Neural progenitor cell (in vitro differentiated cells): ENCODE results near the gene SCUBE2. TPM values are rescaled to one million over a fixed set of nuclear protein-coding genes. Genes with fewer than 3 reads are reported as not detected.
"Not testable (repeated sequence)": the region's sequence is repeated elsewhere in the genome, so short reads cannot be mapped to it uniquely, and the experiment has no call there.

Experiments
- DNase-seq: peaks from one replicate; pipeline ENCODE4 v3.0.0-alpha.2; 2016; ENCODE audit warnings: low spot score
- H2AFZ ChIP-seq: fragments of 200-600 bp; sonication (generic); replicated peaks from 2 replicates; pipeline ENCODE4 v1.6.1; 2016; ENCODE audit warnings: antibody characterized with exemption
- H3F3A ChIP-seq: fragments of 200-600 bp; sonication (generic); 2 replicates; pipeline ENCODE4 v1.6.1; 2016; ENCODE audit warnings: antibody characterized with exemption, low read depth
- H3K27ac ChIP-seq: fragments of 200-600 bp; sonication (generic); 2 replicates; pipeline ENCODE4 v1.5.1; 2016; ENCODE audit warnings: mild to moderate bottlenecking
- H3K27me3 ChIP-seq: fragments of 200-600 bp; sonication (generic); 2 replicates; pipeline ENCODE4 v1.6.1; 2016; ENCODE audit warnings: mild to moderate bottlenecking, moderate library complexity
- H3K36me3 ChIP-seq: fragments of 200-600 bp; sonication (generic); 2 replicates; pipeline ENCODE4 v1.5.1; 2016
- H3K4me1 ChIP-seq: fragments of 200-600 bp; sonication (generic); 2 replicates; pipeline ENCODE4 v1.6.1; 2016; ENCODE audit warnings: mixed run types
- H3K4me2 ChIP-seq: fragments of 200-600 bp; sonication (generic); 2 replicates; pipeline ENCODE4 v1.6.1; 2016
- H3K4me3 ChIP-seq: fragments of 200-600 bp; sonication (generic); 2 replicates; pipeline ENCODE4 v1.5.1; 2016
- H3K79me2 ChIP-seq: fragments of 200-600 bp; sonication (generic); 2 replicates; pipeline ENCODE4 v1.6.1; 2016; ENCODE audit warnings: low read depth
- H3K9ac ChIP-seq: fragments of 200-600 bp; sonication (generic); 2 replicates; pipeline ENCODE4 v1.6.1; 2016
- H3K9me3 ChIP-seq: fragments of 200-600 bp; sonication (generic); 2 replicates; pipeline ENCODE4 v1.5.1; 2016; ENCODE audit warnings: low read depth
- H4K20me1 ChIP-seq: fragments of 200-600 bp; sonication (generic); 2 replicates; pipeline ENCODE4 v1.6.1; 2016; ENCODE audit warnings: low read depth
- H3K27ac Mint-ChIP-seq: 3 replicates; pipeline ENCODE4 v1.8.0; 2021; ENCODE audit warnings: mixed read lengths
- H3K27me3 Mint-ChIP-seq: 2 replicates; pipeline ENCODE4 v1.8.0; 2022; ENCODE audit warnings: low read depth, mild to moderate bottlenecking, inconsistent platforms, moderate library complexity, mixed read lengths; ENCODE audit not compliant: insufficient read depth
- H3K36me3 Mint-ChIP-seq: 3 replicates; pipeline ENCODE4 v1.8.0; 2021; ENCODE audit warnings: mixed read lengths
- H3K4me1 Mint-ChIP-seq: 3 replicates; pipeline ENCODE4 v1.8.0; 2021; ENCODE audit warnings: mixed read lengths
- H3K4me3 Mint-ChIP-seq: 3 replicates; pipeline ENCODE4 v1.8.0; 2021; ENCODE audit warnings: mild to moderate bottlenecking, moderate library complexity, mixed read lengths
- H3K9me3 Mint-ChIP-seq: 3 replicates; pipeline ENCODE4 v1.8.0; 2020; ENCODE audit warnings: mixed read lengths
- EZH2 ChIP-seq: fragments of 200-600 bp; sonication (generic); IDR thresholded peaks from 2 replicates; pipeline ENCODE4 v1.6.1; 2017; ENCODE audit warnings: antibody characterized with exemption, mild to moderate bottlenecking, moderate library complexity
- EZH2phosphoT487 ChIP-seq: fragments of 200-600 bp; sonication (generic); IDR thresholded peaks from 2 replicates; pipeline ENCODE4 v1.6.1; 2017; ENCODE audit warnings: antibody characterized with exemption
- total RNA-seq: library from RNA; depleted of rRNA; stranded (reverse); fragments of >200 nt; gene quantifications from 2 replicates; pipeline ENCODE4 v1.2.3, GENCODE V29; 2015; ENCODE audit warnings: low replicate concordance
- TF ChIP-seq, protein P1 (sequence below): fragments of 200-600 bp; sonication (generic); IDR thresholded peaks from 2 replicates; pipeline ENCODE4 v1.5.1; 2017; ENCODE audit warnings: antibody characterized with exemption, mild to moderate bottlenecking

The SCUBE2 gene
- total RNA-seq, 1 donor from 2014 or later = 42.1 TPM

DNA sequence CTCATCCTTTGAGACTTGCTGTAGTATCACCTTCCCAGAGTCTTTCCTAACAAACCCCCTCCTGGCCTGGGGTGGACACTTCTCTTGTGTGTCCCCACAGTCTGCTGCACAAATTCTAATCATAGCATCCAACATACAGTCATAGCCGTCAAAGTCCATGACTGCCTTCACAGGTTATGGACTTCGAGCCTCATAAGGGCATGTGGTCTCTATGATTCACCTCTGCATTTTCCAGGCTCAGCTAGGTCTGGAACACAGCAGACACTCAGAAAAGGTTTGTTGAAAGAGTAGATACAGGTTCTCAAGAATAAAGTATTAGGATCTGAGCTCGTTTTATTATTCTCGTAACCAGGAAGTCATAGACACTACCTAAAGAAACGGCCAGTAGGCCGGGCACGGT, 13.2 kb upstream of the SCUBE2 start:
- DNase-seq = no peak
- no peak overlapping the region for H3K4me3 Mint-ChIP-seq
- H3K9me3 ChIP-seq = no peaks in the 10 kb centered on the region
- H3F3A ChIP-seq = peaks cover 8% of the 10 kb centered on the region
- H3K9me3 Mint-ChIP-seq = no peaks in the 10 kb centered on the region
- no peaks in the 10 kb centered on the region for H3K27me3 ChIP-seq
- H3K4me1 Mint-ChIP-seq = peaks cover 6% of the 10 kb centered on the region
- no peaks in the 10 kb centered on the region for H3K79me2 ChIP-seq
- no peaks in the 10 kb centered on the region for H3K36me3 Mint-ChIP-seq
- no peak overlapping the region for H3K4me3 ChIP-seq
- no peaks in the 10 kb centered on the region for H4K20me1 ChIP-seq
- H3K27ac Mint-ChIP-seq = no peak overlapping the region
- no peak overlapping the region for H3K9ac ChIP-seq
- no peak overlapping the region for H3K27ac ChIP-seq
- peaks cover 13% of the 10 kb centered on the region for H3K4me1 ChIP-seq
- TF ChIP-seq, protein P1, sequence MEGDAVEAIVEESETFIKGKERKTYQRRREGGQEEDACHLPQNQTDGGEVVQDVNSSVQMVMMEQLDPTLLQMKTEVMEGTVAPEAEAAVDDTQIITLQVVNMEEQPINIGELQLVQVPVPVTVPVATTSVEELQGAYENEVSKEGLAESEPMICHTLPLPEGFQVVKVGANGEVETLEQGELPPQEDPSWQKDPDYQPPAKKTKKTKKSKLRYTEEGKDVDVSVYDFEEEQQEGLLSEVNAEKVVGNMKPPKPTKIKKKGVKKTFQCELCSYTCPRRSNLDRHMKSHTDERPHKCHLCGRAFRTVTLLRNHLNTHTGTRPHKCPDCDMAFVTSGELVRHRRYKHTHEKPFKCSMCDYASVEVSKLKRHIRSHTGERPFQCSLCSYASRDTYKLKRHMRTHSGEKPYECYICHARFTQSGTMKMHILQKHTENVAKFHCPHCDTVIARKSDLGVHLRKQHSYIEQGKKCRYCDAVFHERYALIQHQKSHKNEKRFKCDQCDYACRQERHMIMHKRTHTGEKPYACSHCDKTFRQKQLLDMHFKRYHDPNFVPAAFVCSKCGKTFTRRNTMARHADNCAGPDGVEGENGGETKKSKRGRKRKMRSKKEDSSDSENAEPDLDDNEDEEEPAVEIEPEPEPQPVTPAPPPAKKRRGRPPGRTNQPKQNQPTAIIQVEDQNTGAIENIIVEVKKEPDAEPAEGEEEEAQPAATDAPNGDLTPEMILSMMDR = no peak
- H3K36me3 ChIP-seq = no peaks in the 10 kb centered on the region
- H2AFZ ChIP-seq = no peak overlapping the region
- H3K4me2 ChIP-seq = no peak overlapping the region
- H3K27me3 Mint-ChIP-seq = peaks cover 3% of the 10 kb centered on the region

DNA sequence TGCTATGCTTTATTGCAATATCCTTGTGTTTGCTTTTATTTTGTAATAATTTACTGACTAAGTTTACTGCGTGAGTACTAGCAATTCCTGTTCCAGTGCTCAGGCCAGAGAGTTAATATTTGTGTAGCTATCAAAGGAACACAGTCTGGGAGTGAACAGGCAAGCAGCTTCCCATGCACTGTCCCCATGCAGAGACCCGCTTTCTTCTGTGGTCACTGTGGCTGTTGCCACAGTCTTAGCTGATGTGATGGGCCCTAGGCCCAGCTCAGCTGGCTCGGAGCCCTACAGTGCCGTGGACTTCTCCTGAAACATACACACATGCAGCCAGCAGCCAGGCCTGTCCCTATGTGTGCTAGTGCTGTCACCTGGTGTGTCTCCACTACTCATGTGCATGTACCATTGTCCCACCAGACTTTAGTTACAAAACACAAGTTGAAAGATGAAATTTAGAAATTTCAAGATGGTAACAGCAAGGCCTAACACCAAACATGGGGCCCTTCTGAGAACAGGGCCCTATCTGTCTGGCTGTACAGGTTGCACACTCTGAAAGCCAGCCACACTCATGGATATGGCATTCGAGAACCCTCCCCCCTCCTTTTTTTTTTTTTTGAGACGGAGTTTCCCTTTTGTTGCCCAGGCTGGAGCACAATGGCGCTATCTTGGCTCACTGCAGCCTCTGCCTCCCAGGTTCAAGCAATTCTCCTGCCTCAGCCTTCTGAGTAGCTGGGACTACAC, 12.3 kb upstream of the SCUBE2 start:
- Histone ChIP-seq H4K20me1 (no peaks in the 10 kb centered on the region), H3K4me2 (no peak overlapping the region), H3K79me2 (no peaks in the 10 kb centered on the region), H3K4me3 (no peak overlapping the region), H3F3A (no peaks in the 10 kb centered on the region), H3K4me1 (peaks cover 7% of the 10 kb centered on the region), H3K9ac (no peak overlapping the region), H2AFZ (no peak overlapping the region), H3K27ac (no peak overlapping the region), H3K36me3 (no peaks in the 10 kb centered on the region), H3K27me3 (no peaks in the 10 kb centered on the region), H3K9me3 (no peaks in the 10 kb centered on the region)
- DNase-seq = no peak
- TF ChIP-seq, protein P1 = no peak
- TF ChIP-seq EZH2phosphoT487 = no peak
- no peak for TF ChIP-seq EZH2
- Mint-ChIP-seq H3K27me3 (peaks cover 3% of the 10 kb centered on the region), H3K9me3 (no peaks in the 10 kb centered on the region), H3K36me3 (no peaks in the 10 kb centered on the region), H3K4me3 (no peak overlapping the region), H3K4me1 (peaks cover 3% of the 10 kb centered on the region), H3K27ac (no peak overlapping the region)

DNA sequence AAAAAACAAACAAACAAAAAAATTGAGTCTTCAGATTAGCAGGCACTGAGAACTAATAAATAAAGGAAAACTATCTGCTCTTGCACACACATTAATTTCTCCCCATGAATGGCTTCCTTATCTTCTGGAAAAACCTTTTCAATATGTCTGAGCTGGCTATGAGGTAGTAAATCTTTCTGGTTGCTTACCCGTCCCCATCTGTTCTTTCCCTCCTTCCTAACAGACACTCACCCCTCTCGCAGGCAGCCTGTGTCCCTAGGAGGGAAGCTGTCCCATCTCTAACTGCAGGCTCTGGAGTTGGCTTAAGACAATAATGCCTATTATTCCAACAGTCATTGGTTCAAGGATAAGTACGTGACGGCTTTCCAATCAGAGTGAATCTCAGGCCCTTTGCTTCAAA, 8.2 kb upstream of the SCUBE2 start:
- H3K4me1 Mint-ChIP-seq = peaks cover 3% of the 10 kb centered on the region
- H3K9me3 Mint-ChIP-seq = no peaks in the 10 kb centered on the region
- H3K4me3 Mint-ChIP-seq = no peak overlapping the region

DNA sequence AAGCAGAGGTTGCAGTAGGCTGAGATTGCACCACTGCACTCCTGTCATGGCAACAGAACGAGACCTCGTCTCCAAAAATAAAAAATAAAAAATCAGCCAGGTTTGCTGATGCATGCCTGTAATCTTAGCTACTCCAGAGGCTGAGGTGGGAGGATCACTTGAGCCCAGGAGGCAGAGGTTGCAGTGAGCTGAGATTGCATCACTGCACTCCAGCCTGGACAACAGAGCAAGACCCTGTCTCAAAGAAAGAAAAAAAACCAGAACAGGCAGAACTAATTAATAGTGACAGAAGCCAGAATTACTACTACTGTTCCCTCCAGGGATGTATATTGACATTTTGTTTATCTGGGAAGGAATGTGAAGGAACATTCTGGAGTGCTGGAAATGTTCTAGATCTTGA, 7.1 kb upstream of the SCUBE2 start:
- not testable (repeated sequence) for H3K27me3 Mint-ChIP-seq

More for the DNA sequence above, 8.2 kb upstream of the SCUBE2 start:
- no peaks in the 10 kb centered on the region for H3F3A ChIP-seq
- no peaks in the 10 kb centered on the region for H3K9me3 ChIP-seq
- H3K36me3 ChIP-seq = no peaks in the 10 kb centered on the region
- H3K36me3 Mint-ChIP-seq = no peaks in the 10 kb centered on the region
- peaks cover 7% of the 10 kb centered on the region for H3K4me1 ChIP-seq
- H3K4me2 ChIP-seq = no peak overlapping the region
- H3K27me3 Mint-ChIP-seq = peaks cover 5% of the 10 kb centered on the region
- H3K27ac ChIP-seq = no peak overlapping the region
- no peak overlapping the region for H3K27ac Mint-ChIP-seq
- no peaks in the 10 kb centered on the region for H4K20me1 ChIP-seq
- TF ChIP-seq EZH2phosphoT487 = no peak
- no peak for TF ChIP-seq EZH2
- TF ChIP-seq, protein P1 = no peak
- H3K79me2 ChIP-seq = no peaks in the 10 kb centered on the region
- peak overlapping the region; percentile 69 for H2AFZ ChIP-seq
- H3K9ac ChIP-seq = no peak overlapping the region
- H3K27me3 ChIP-seq = no peaks in the 10 kb centered on the region
- DNase-seq = no peak
- H3K4me3 ChIP-seq = no peak overlapping the region

DNA sequence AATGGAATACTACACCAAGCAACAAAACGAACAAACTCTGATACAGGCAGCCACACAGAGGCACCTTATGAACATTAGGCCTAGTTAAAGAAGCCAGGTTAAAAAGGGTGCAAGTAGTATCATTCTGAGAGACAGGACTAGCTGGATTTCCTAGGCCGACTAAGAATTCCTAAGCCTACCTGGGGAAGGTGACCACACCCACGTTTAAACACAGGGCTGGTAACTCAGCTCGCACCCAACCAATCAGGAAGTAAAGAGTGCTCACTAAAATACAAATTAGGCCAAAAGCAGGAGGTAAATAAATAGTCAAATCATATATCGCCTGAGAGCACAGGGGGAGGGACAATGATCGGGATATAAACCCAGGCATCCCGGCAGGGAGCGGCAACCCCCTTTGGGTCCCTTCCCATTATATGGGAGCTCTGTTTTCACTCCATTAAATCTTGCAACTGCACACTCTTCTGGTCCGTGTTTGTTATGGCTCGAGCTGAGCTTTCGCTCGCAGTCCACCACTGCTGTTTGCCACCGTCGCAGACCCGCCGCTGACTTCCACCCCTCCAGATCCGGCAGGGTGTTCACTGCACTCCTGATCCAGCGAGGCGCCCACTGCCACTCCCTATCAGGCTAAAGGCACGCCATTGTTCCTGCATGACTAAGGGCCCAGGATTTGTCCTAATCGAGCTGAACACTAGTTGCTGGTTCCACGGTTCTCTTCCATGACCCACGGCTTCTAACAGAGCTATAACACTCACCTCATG, 6.0 kb upstream of the SCUBE2 start:
- not testable (repeated sequence) for H3K36me3 Mint-ChIP-seq, H2AFZ ChIP-seq, H3K4me3 Mint-ChIP-seq, H3K79me2 ChIP-seq, H3K4me3 ChIP-seq, H3K27me3 ChIP-seq, H3K9ac ChIP-seq, H3K27ac Mint-ChIP-seq, H4K20me1 ChIP-seq, H3K36me3 ChIP-seq, H3K4me1 Mint-ChIP-seq, H3K4me2 ChIP-seq, H3K9me3 Mint-ChIP-seq, H3K27me3 Mint-ChIP-seq, H3K9me3 ChIP-seq, DNase-seq, H3K27ac ChIP-seq
- peaks cover 15% of the 10 kb centered on the region for H3K4me1 ChIP-seq
- peaks cover 14% of the 10 kb centered on the region for H3F3A ChIP-seq

More for the DNA sequence above, 7.1 kb upstream of the SCUBE2 start:
- not testable (repeated sequence) for H3K4me3 ChIP-seq, H3K27me3 ChIP-seq, H3K36me3 Mint-ChIP-seq, H3K79me2 ChIP-seq, H3K4me1 ChIP-seq, H4K20me1 ChIP-seq, H3K4me3 Mint-ChIP-seq, H3K9me3 Mint-ChIP-seq, H3K4me1 Mint-ChIP-seq, H3K9me3 ChIP-seq, H3K9ac ChIP-seq, H3K27ac ChIP-seq, H3K36me3 ChIP-seq, H3F3A ChIP-seq, H3K27ac Mint-ChIP-seq, H2AFZ ChIP-seq, DNase-seq, H3K4me2 ChIP-seq
